ENCODE data around the gene MRPL34. TPM values are rescaled to one million over a fixed set of nuclear protein-coding genes. Genes with fewer than 3 reads are reported as not detected.
"Not testable (repeated sequence)": the region's sequence is repeated elsewhere in the genome, so short reads cannot be mapped to it uniquely, and the experiment has no call there.

MRPL34 gene
- total RNA-seq, 1 donor from 2014 or later, result 125 TPM

- H3K27me3 ChIP-seq (ENCODE audit: control insufficient read depth, insufficient read depth, low read length), result no peaks in the 10 kb centered on the region
- DNase-seq (ENCODE audit: low read depth), result peak; percentile 97
- no peak for TF ChIP-seq CTCF (IDR thresholded peaks at IDR 0.05; ENCODE audit: insufficient read depth, low read length, poor library complexity, severe bottlenecking)
Measured at GRCh38 chr19:17266975-17267788, 38.5 kb upstream of the MRPL34 start, which contains the start of gene BABAM1. Gene BABAM1 (plus strand): TSS chr19:17267443. CDS start chr19:17268807, 1,364 bp downstream.

GRCh38 chr19:17268754-17269153 is 36.9 kb upstream of the MRPL34 start:
- H3K4me3 ChIP-seq (ENCODE audit: low read depth, low read length), result no peak overlapping the region
- no peaks in the 10 kb centered on the region for H3K27me3 ChIP-seq (ENCODE audit: control insufficient read depth, insufficient read depth, low read length)
- TF ChIP-seq CTCF (IDR thresholded peaks at IDR 0.05; ENCODE audit: insufficient read depth, low read length, poor library complexity, severe bottlenecking), result no peak
- H3K36me3 ChIP-seq (ENCODE audit: control insufficient read depth, insufficient read depth, low read length), result peaks cover 5% of the 10 kb centered on the region
- DNase-seq (ENCODE audit: low read depth), result no peak

More at GRCh38 chr19:17266975-17267788, 38.5 kb upstream of the MRPL34 start, which contains the start of gene BABAM1:
- H3K36me3 ChIP-seq (ENCODE audit: control insufficient read depth, insufficient read depth, low read length), result peaks cover 4% of the 10 kb centered on the region
- peak within 1 kb of the TSS; percentile 59 for H3K4me3 ChIP-seq (ENCODE audit: low read depth, low read length)

- not testable (repeated sequence) for H3K4me3 ChIP-seq (ENCODE audit: low read depth, low read length); H3K36me3 ChIP-seq (ENCODE audit: control insufficient read depth, insufficient read depth, low read length); DNase-seq (ENCODE audit: low read depth); H3K27me3 ChIP-seq (ENCODE audit: control insufficient read depth, insufficient read depth, low read length)
Measured at GRCh38 chr19:17274892-17275291, 30.8 kb upstream of the MRPL34 start.

- H3K36me3 ChIP-seq (ENCODE audit: control insufficient read depth, insufficient read depth, low read length), result peaks cover 7% of the 10 kb centered on the region
- no peak for TF ChIP-seq CTCF (IDR thresholded peaks at IDR 0.05; ENCODE audit: insufficient read depth, low read length, poor library complexity, severe bottlenecking)
- H3K27me3 ChIP-seq (ENCODE audit: control insufficient read depth, insufficient read depth, low read length), result no peaks in the 10 kb centered on the region
- H3K4me3 ChIP-seq (ENCODE audit: low read depth, low read length), result no peak overlapping the region
- DNase-seq (ENCODE audit: low read depth), result no peak
Measured at GRCh38 chr19:17275441-17276175, 30.1 kb upstream of the MRPL34 start.

- no peaks in the 10 kb centered on the region for H3K27me3 ChIP-seq (ENCODE audit: control insufficient read depth, insufficient read depth, low read length)
- peaks cover 5% of the 10 kb centered on the region for H3K36me3 ChIP-seq (ENCODE audit: control insufficient read depth, insufficient read depth, low read length)
- H3K4me3 ChIP-seq (ENCODE audit: low read depth, low read length), result no peak overlapping the region
- no peak for DNase-seq (ENCODE audit: low read depth)
- no peak for TF ChIP-seq CTCF (IDR thresholded peaks at IDR 0.05; ENCODE audit: insufficient read depth, low read length, poor library complexity, severe bottlenecking)
Measured at GRCh38 chr19:17279436-17279835, 26.2 kb upstream of the MRPL34 start.
